Measurements from ENCODE around the gene COG1. TPM values are rescaled to one million over a fixed set of nuclear protein-coding genes. Genes with fewer than 3 reads are reported as not detected.

Gene COG1
- total and polyA plus RNA-seq, 4 donors = 6.9 to 16.5 (median 12.0) TPM

DNA sequence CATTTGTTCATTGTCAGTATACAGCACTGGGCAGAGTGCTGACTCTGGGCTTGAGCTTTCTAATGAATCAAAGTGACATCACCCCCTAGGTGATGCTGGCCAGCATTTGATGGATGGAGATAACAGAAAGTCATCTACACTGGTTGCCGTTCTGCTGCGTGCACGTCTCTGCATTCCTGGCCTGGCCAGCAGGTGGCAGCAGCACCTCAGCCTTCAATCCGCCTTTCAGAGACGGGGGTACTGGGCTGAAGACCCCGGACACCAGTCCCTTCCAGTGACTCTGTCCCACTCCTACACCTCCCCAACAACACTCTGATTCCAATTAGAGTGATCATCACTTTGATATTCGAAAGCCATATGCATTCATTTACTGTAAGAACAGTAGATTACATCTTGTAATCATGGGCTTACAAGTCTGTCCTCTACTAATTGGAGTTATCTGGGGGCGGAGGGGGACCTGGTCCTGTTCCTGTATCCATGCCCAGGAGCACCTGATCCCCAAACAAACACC is 62.9 kb downstream of the COG1 start:
- WGBS = 6% methylated on average over 8 of the region's 8 CpGs
- Histone ChIP-seq H3K4me3 (ENCODE audit: low read depth in 1 of 3, low read length in 3 of 3) (no peak overlapping the region), H3K4me1 (ENCODE audit: control insufficient read depth in 4 of 4, insufficient read depth in 4 of 4, low read length in 3 of 4) (no peaks in the 10 kb centered on the region), H3K36me3 (ENCODE audit: control insufficient read depth in 4 of 4, insufficient read depth in 3 of 4, low read depth in 1 of 4, low read length in 3 of 4) (no peaks in the 10 kb centered on the region), H3K27ac (ENCODE audit: low read depth in 1 of 2, low read length in 2 of 2) (no peak overlapping the region), H3K9ac (ENCODE audit: low read depth in 1 of 2, low read length in 2 of 2) (no peak overlapping the region), H3K27me3 (ENCODE audit: control insufficient read depth in 4 of 4, insufficient read depth in 4 of 4, low read length in 3 of 4) (no peaks in the 10 kb centered on the region), H3K9me3 (ENCODE audit: control insufficient read depth in 4 of 4, low read length in 3 of 4) (no peaks in the 10 kb centered on the region)
- peak; percentile 100 for TF ChIP-seq RAD21 (IDR thresholded peaks at IDR 0.05)
- TF ChIP-seq, protein P1, sequence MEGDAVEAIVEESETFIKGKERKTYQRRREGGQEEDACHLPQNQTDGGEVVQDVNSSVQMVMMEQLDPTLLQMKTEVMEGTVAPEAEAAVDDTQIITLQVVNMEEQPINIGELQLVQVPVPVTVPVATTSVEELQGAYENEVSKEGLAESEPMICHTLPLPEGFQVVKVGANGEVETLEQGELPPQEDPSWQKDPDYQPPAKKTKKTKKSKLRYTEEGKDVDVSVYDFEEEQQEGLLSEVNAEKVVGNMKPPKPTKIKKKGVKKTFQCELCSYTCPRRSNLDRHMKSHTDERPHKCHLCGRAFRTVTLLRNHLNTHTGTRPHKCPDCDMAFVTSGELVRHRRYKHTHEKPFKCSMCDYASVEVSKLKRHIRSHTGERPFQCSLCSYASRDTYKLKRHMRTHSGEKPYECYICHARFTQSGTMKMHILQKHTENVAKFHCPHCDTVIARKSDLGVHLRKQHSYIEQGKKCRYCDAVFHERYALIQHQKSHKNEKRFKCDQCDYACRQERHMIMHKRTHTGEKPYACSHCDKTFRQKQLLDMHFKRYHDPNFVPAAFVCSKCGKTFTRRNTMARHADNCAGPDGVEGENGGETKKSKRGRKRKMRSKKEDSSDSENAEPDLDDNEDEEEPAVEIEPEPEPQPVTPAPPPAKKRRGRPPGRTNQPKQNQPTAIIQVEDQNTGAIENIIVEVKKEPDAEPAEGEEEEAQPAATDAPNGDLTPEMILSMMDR (IDR thresholded peaks at IDR 0.05; ENCODE audit: low read depth, low read length, missing input control) = peak; percentile 95
- no peak for TF ChIP-seq GABPA (IDR thresholded peaks at IDR 0.05 in 1 of 2, conservative IDR thresholded peaks at IDR 0.05 in 1 of 2)
- no peak for TF ChIP-seq JUND (IDR thresholded peaks at IDR 0.05)
- TF ChIP-seq HNF4G (IDR thresholded peaks at IDR 0.05) = no peak
- peak; percentile 78 for DNase-seq (ENCODE audit: low spot score)

DNA sequence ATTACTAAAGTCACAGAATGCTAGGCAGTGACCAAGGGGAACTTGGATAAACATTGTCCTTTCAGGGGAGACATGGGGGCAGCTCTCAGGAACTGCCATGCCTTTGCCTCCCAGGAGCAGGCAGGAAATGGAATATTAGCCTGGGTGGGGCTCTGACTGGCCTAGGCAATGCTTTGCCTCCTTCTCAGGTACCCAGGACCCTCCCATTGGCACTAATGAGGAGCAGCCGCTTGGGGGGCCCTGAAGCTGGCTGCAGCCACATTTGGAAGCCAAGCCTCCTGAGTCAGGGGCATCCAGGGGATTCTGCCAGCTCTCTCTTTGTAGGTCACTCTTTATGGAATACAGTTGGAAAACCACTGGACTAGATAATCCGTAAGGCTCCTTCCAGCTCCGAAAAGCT is 63.4 kb downstream of the COG1 start:
- DNase-seq (ENCODE audit: low spot score) = no peak
- Histone ChIP-seq H3K9me3 (ENCODE audit: control insufficient read depth in 4 of 4, low read length in 3 of 4) (no peaks in the 10 kb centered on the region), H3K27ac (ENCODE audit: low read depth in 1 of 2, low read length in 2 of 2) (no peak overlapping the region), H3K4me3 (ENCODE audit: low read depth in 1 of 3, low read length in 3 of 3) (no peak overlapping the region), H3K9ac (ENCODE audit: low read depth in 1 of 2, low read length in 2 of 2) (no peak overlapping the region), H3K4me1 (ENCODE audit: control insufficient read depth in 4 of 4, insufficient read depth in 4 of 4, low read length in 3 of 4) (no peaks in the 10 kb centered on the region), H3K27me3 (ENCODE audit: control insufficient read depth in 4 of 4, insufficient read depth in 4 of 4, low read length in 3 of 4) (no peaks in the 10 kb centered on the region), H3K36me3 (ENCODE audit: control insufficient read depth in 4 of 4, insufficient read depth in 3 of 4, low read depth in 1 of 4, low read length in 3 of 4) (no peaks in the 10 kb centered on the region)
- WGBS = 87% methylated on average over 3 of the region's 3 CpGs
- TF ChIP-seq SP1 (IDR thresholded peaks at IDR 0.05) (no peak), FOXA1 (IDR thresholded peaks at IDR 0.05) (no peak), EGR1 (IDR thresholded peaks at IDR 0.05; ENCODE audit: low read depth in 2 of 2) (no peak), RXRA (IDR thresholded peaks at IDR 0.05) (no peak), TAF1 (conservative IDR thresholded peaks at IDR 0.05) (no peak), HNF4G (IDR thresholded peaks at IDR 0.05) (no peak), NR2F2 (IDR thresholded peaks at IDR 0.05) (no peak), JUND (IDR thresholded peaks at IDR 0.05) (no peak), HNF4A (conservative IDR thresholded peaks at IDR 0.05) (no peak), RAD21 (IDR thresholded peaks at IDR 0.05) (no peak), YY1 (IDR thresholded peaks at IDR 0.05) (no peak), GABPA (IDR thresholded peaks at IDR 0.05 in 1 of 2, conservative IDR thresholded peaks at IDR 0.05 in 1 of 2) (no peak), FOXA2 (IDR thresholded peaks at IDR 0.05) (no peak)
- TF ChIP-seq, protein P2, sequence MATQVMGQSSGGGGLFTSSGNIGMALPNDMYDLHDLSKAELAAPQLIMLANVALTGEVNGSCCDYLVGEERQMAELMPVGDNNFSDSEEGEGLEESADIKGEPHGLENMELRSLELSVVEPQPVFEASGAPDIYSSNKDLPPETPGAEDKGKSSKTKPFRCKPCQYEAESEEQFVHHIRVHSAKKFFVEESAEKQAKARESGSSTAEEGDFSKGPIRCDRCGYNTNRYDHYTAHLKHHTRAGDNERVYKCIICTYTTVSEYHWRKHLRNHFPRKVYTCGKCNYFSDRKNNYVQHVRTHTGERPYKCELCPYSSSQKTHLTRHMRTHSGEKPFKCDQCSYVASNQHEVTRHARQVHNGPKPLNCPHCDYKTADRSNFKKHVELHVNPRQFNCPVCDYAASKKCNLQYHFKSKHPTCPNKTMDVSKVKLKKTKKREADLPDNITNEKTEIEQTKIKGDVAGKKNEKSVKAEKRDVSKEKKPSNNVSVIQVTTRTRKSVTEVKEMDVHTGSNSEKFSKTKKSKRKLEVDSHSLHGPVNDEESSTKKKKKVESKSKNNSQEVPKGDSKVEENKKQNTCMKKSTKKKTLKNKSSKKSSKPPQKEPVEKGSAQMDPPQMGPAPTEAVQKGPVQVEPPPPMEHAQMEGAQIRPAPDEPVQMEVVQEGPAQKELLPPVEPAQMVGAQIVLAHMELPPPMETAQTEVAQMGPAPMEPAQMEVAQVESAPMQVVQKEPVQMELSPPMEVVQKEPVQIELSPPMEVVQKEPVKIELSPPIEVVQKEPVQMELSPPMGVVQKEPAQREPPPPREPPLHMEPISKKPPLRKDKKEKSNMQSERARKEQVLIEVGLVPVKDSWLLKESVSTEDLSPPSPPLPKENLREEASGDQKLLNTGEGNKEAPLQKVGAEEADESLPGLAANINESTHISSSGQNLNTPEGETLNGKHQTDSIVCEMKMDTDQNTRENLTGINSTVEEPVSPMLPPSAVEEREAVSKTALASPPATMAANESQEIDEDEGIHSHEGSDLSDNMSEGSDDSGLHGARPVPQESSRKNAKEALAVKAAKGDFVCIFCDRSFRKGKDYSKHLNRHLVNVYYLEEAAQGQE (IDR thresholded peaks at IDR 0.05) = no peak
- TF ChIP-seq, protein P1 (IDR thresholded peaks at IDR 0.05; ENCODE audit: low read depth, low read length, missing input control) = no peak
- TF ChIP-seq, protein P3, sequence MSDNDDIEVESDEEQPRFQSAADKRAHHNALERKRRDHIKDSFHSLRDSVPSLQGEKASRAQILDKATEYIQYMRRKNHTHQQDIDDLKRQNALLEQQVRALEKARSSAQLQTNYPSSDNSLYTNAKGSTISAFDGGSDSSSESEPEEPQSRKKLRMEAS (IDR thresholded peaks at IDR 0.05) = no peak
- TF ChIP-seq, protein P4, sequence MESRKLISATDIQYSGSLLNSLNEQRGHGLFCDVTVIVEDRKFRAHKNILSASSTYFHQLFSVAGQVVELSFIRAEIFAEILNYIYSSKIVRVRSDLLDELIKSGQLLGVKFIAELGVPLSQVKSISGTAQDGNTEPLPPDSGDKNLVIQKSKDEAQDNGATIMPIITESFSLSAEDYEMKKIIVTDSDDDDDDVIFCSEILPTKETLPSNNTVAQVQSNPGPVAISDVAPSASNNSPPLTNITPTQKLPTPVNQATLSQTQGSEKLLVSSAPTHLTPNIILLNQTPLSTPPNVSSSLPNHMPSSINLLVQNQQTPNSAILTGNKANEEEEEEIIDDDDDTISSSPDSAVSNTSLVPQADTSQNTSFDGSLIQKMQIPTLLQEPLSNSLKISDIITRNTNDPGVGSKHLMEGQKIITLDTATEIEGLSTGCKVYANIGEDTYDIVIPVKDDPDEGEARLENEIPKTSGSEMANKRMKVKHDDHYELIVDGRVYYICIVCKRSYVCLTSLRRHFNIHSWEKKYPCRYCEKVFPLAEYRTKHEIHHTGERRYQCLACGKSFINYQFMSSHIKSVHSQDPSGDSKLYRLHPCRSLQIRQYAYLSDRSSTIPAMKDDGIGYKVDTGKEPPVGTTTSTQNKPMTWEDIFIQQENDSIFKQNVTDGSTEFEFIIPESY (IDR thresholded peaks at IDR 0.05) = no peak
- TF ChIP-seq, protein P5, sequence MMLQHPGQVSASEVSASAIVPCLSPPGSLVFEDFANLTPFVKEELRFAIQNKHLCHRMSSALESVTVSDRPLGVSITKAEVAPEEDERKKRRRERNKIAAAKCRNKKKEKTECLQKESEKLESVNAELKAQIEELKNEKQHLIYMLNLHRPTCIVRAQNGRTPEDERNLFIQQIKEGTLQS (IDR thresholded peaks at IDR 0.05) = no peak

Measured in liver (tissue), 9 donors.